Measurements from ENCODE around the gene OR11H1. TPM values are rescaled to one million over a fixed set of nuclear protein-coding genes. Genes with fewer than 3 reads are reported as not detected.
"Not testable (repeated sequence)": the region's sequence is repeated elsewhere in the genome, so short reads cannot be mapped to it uniquely, and the experiment has no call there.

Gene OR11H1, protein sequence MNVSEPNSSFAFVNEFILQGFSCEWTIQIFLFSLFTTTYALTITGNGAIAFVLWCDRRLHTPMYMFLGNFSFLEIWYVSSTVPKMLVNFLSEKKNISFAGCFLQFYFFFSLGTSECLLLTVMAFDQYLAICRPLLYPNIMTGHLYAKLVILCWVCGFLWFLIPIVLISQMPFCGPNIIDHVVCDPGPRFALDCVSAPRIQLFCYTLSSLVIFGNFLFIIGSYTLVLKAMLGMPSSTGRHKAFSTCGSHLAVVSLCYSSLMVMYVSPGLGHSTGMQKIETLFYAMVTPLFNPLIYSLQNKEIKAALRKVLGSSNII
- total RNA-seq = under 1 TPM in 1 of 8 experiments, not detected in 7; 0.52 TPM

GRCh38 chr22:15527892-15528291 is at the start of gene OR11H1:
Gene OR11H1, plus strand, starts transcription at chr22:15528192. Its CDS starts 0 bp downstream, at chr22:15528192.
- H3K4me3 ChIP-seq; ATAC-seq (replicated peaks in 6 of 8); in situ Hi-C loops (cut with MboI; ENCODE audit: low pct_unique_long_range_greater_than_20kb in 2 of 9, low sequenced_read_pairs in 9 of 9, unreplicated experiment in 9 of 9); H3K27ac ChIP-seq; H3K4me1 ChIP-seq (replicated peaks in 1 of 2): not testable (repeated sequence)
- no CpG with 5 or more reads among the region's 3 CpGs for WGBS, 10 experiments

GRCh38 chr22:15509967-15510366 is 18.0 kb upstream of the OR11H1 start:
- H3K4me1 ChIP-seq (replicated peaks in 1 of 2); in situ Hi-C loops (cut with MboI; ENCODE audit: low pct_unique_long_range_greater_than_20kb in 2 of 9, low sequenced_read_pairs in 9 of 9, unreplicated experiment in 9 of 9); H3K27ac ChIP-seq; H3K4me3 ChIP-seq; ATAC-seq (replicated peaks in 6 of 8): not testable (repeated sequence)
- WGBS, 10 experiments = no CpG with 5 or more reads among the region's 30 CpGs

DNA sequence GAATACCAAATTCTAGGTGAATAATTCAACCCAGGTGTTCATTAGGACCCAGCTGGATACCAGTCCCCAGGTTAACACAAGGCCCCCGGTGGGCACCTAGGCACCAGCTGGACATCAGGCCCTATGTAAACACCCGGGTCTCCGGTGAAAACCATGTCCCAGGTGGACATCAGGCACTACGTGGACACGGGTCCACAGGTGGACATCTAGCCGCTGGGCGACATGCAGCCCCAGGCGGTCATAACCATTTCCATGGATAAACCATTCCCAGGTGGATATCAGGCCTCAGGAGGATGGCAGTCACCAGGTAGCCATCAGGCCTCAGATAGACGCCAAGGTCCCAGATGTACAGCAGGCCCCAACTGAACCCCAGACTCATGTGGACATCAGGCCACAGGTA is 12.1 kb upstream of the OR11H1 start:
- ATAC-seq (replicated peaks in 6 of 8); H3K27ac ChIP-seq; in situ Hi-C loops (cut with MboI; ENCODE audit: low pct_unique_long_range_greater_than_20kb in 2 of 9, low sequenced_read_pairs in 9 of 9, unreplicated experiment in 9 of 9); H3K4me1 ChIP-seq (replicated peaks in 1 of 2); H3K4me3 ChIP-seq: not testable (repeated sequence)
- no CpG with 5 or more reads among the region's 9 CpGs for WGBS, 10 experiments

DNA sequence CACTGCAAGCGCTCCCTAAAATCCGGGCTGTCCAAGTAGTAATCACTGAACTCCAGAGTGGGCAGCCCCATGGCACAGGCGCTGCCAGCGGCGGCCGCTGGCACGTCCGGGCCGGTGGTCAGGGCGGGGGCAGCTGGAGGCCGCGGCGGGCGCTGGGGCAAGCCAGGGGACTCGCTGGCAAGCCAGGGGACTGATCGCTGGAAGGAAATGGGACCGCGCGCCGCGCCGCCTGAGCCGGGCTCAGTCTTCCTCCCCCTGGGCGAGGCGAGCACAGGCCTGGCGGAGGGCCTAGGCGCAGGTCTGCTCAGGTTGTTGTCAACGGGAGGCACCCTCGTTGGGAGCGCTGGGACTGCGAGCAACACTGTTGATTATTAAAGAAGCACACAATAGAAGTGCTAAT is 25.8 kb downstream of the OR11H1 start:
- no CpG with 5 or more reads among the region's 31 CpGs for WGBS, 10 experiments
- in situ Hi-C loops (cut with MboI; ENCODE audit: low pct_unique_long_range_greater_than_20kb in 2 of 9, low sequenced_read_pairs in 9 of 9, unreplicated experiment in 9 of 9); H3K27ac ChIP-seq; ATAC-seq (replicated peaks in 6 of 8); H3K4me3 ChIP-seq; H3K4me1 ChIP-seq (replicated peaks in 1 of 2): not testable (repeated sequence)

- in situ Hi-C loops (cut with MboI; ENCODE audit: low pct_unique_long_range_greater_than_20kb in 2 of 9, low sequenced_read_pairs in 9 of 9, unreplicated experiment in 9 of 9); ATAC-seq (replicated peaks in 6 of 8); H3K4me3 ChIP-seq; H3K27ac ChIP-seq; H3K4me1 ChIP-seq (replicated peaks in 1 of 2): not testable (repeated sequence)
- WGBS, 10 experiments = no CpG with 5 or more reads among the region's 10 CpGs
Measured at GRCh38 chr22:15563461-15563860, 35.5 kb downstream of the OR11H1 start.

- ATAC-seq (replicated peaks in 6 of 8); in situ Hi-C loops (cut with MboI; ENCODE audit: low pct_unique_long_range_greater_than_20kb in 2 of 9, low sequenced_read_pairs in 9 of 9, unreplicated experiment in 9 of 9): not testable (repeated sequence)
Measured at GRCh38 chr22:15565063-15565462, 37.1 kb downstream of the OR11H1 start.

More at GRCh38 chr22:15565063-15565462, 37.1 kb downstream of the OR11H1 start:
- not testable (repeated sequence) for H3K4me1 ChIP-seq (replicated peaks in 1 of 2); H3K27ac ChIP-seq; H3K4me3 ChIP-seq

Other genes with a start within 250 kb of the OR11H1 start
- gene POTEH, start 161.8 kb downstream of the OR11H1 start, total RNA-seq = under 1 TPM in 1 of 8 experiments, not detected in 7; 0.52 TPM